Mesenteric fat pad (tissue), 1 donor: ENCODE measurements around the gene CST8. TPM values are rescaled to one million over a fixed set of nuclear protein-coding genes. Genes with fewer than 3 reads are reported as not detected.

Experiments used
- DNase-seq: peaks from one replicate; pipeline ENCODE4 v3.0.0-alpha.2; 2020; ENCODE audit warnings: low spot score
- total RNA-seq: library from RNA; stranded (reverse); fragmentation: NEBNext Ultra II Directional; extraction: Animal tissue kit (Norgen Biotek cat#: 25700); gene quantifications from one replicate; pipeline ENCODE4 v1.2.1, GENCODE V29; 2021
- donor health status: DM: yes; HTN: yes; CAD: no.

Gene CST8
- total RNA-seq, 1 donor from 2014 or later, result not detected

GRCh38 chr20:23475395-23475794, 15.5 kb upstream of the CST8 start:
- no peak for DNase-seq

- DNase-seq, result no peak
Measured at GRCh38 chr20:23476015-23476754, 14.7 kb upstream of the CST8 start.

GRCh38 chr20:23477223-23477622, 13.7 kb upstream of the CST8 start:
- no peak for DNase-seq

GRCh38 chr20:23479043-23479442, 11.9 kb upstream of the CST8 start:
- no peak for DNase-seq

- no peak for DNase-seq
Measured at GRCh38 chr20:23482138-23482537, 8.8 kb upstream of the CST8 start.

GRCh38 chr20:23484081-23484480, 6.8 kb upstream of the CST8 start:
- DNase-seq, result no peak

- no peak for DNase-seq
Measured at GRCh38 chr20:23488470-23488869, 2.4 kb upstream of the CST8 start.

GRCh38 chr20:23488996-23489395, 1.9 kb upstream of the CST8 start:
- DNase-seq, result no peak

- no peak for DNase-seq
Measured at GRCh38 chr20:23492292-23492691, 1.4 kb downstream of the CST8 start.

- no peak for DNase-seq
Measured at GRCh38 chr20:23493172-23493772, 2.4 kb downstream of the CST8 start.

- no peak for DNase-seq
Measured at GRCh38 chr20:23497536-23497935, 6.6 kb downstream of the CST8 start.

GRCh38 chr20:23501926-23502325, 11.0 kb downstream of the CST8 start:
- DNase-seq, result no peak

GRCh38 chr20:23503649-23504048, 12.7 kb downstream of the CST8 start:
- DNase-seq, result no peak

GRCh38 chr20:23507346-23507745, 16.4 kb downstream of the CST8 start:
- no peak for DNase-seq

GRCh38 chr20:23508449-23509229, 17.7 kb downstream of the CST8 start:
- no peak for DNase-seq

- no peak for DNase-seq
Measured at GRCh38 chr20:23509247-23509913, 18.5 kb downstream of the CST8 start.

- no peak for DNase-seq
Measured at GRCh38 chr20:23510000-23510590, 19.2 kb downstream of the CST8 start.

- no peak for DNase-seq
Measured at GRCh38 chr20:23513164-23513563, 22.2 kb downstream of the CST8 start.

GRCh38 chr20:23514848-23515247, 23.9 kb downstream of the CST8 start:
- DNase-seq, result no peak

- DNase-seq, result no peak
Measured at GRCh38 chr20:23515250-23515939, 24.5 kb downstream of the CST8 start.

- no peak for DNase-seq
Measured at GRCh38 chr20:23517719-23518118, 26.8 kb downstream of the CST8 start.
